Forelimb muscle (tissue), 1 donor: ENCODE data around the gene IGF2BP1. TPM values are rescaled to one million over a fixed set of nuclear protein-coding genes. Genes with fewer than 3 reads are reported as not detected.
"Not testable (repeated sequence)": the region's sequence is repeated elsewhere in the genome, so short reads cannot be mapped to it uniquely, and the experiment has no call there.

ENCODE experiments used
- DNase-seq: peaks from one replicate; pipeline ENCODE4 v3.0.0-alpha.2; 2013; ENCODE audit warnings: low read depth
- polyA plus RNA-seq: library from polyadenylated mRNA; unstranded; fragments of 120-200 nt; gene quantifications from one replicate; pipeline ENCODE4 v1.2.1, GENCODE V29; 2013; ENCODE audit not compliant: insufficient read length

Gene IGF2BP1
- polyA plus RNA-seq, 1 donor = 10.5 TPM

- DNase-seq = no peak
These were observed 1.0 kb upstream of the IGF2BP1 start for GRCh38 chr17:48995974-48996721.

- DNase-seq = no peak
These were observed 473 bp upstream of the IGF2BP1 start for GRCh38 chr17:48996722-48997102.

- no peak for DNase-seq
These were observed 822 bp downstream of the IGF2BP1 start for GRCh38 chr17:48997827-48998586.

- DNase-seq = no peak
These were observed 1.6 kb downstream of the IGF2BP1 start for GRCh38 chr17:48998587-48999440.

- DNase-seq = no peak
These were observed 3.8 kb downstream of the IGF2BP1 start for GRCh38 chr17:49000943-49001342.

- no peak for DNase-seq
These were observed 4.5 kb downstream of the IGF2BP1 start for GRCh38 chr17:49001671-49002070.

DNA sequence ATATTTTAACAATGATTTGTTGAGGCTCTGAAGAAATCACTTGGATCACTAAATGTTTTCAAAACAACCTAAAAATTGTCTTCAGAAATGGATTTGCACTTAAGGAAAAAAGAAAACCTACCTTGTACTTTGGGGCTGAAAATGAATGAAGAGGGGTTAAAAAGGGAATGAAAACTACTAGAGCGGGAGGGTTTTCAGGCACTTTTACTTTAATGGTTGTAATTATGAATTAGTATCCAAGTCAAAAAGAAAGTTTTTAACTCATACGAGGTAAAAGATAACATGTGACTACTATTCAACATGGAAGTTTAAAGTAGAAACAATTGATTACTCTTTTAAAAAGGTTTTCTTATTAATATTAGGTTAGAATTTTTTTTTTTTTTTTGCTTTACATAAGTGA is 5.1 kb downstream of the IGF2BP1 start:
- DNase-seq = no peak

GRCh38 chr17:49002766-49003165 is 5.6 kb downstream of the IGF2BP1 start:
- no peak for DNase-seq

- no peak for DNase-seq
These were observed 6.6 kb downstream of the IGF2BP1 start for GRCh38 chr17:49003557-49004511.

DNA sequence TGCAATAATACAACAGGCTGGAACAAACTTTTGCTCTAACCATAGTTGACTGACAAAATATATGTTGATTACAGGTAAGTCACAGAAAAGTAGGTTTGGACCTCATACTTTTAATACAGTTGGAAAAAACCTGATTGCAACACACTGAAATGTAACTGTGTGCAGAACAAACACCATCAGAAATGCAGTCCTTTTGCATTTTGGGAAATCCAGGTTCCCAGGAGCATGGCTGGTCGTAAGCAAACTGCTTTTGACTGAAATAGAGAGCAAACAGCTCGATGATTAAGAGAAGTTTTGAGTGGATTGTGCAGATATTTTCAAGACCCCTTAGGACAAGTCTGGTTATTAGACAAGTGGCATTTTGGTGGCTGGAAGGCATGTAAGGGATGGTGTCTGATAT is 8.0 kb downstream of the IGF2BP1 start:
- no peak for DNase-seq

- DNase-seq = not testable (repeated sequence)
These were observed 11.7 kb downstream of the IGF2BP1 start for GRCh38 chr17:49008908-49009307.

DNA sequence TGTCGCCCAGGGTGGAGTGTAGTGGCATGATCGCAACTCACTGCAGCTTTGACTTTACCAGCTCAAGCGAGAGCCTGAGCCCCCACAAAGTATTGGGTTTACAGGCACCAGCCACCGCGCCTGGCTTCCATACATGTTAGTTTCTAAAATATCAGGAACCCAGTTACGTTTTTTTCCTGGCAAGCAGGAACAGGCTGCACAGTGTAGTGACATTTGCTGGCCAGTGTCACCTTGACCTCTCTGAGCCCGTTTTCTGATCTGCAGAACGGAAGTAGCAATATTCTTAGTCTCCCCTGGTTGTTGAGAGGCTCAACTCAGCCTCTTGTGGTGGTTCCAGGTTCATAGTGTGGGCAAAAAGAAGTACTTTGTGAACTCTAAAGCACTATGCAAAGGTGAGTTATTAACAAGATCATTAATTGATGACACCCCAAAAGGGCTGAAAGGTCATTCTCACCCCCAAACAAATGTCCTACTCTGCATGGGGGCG is 15.6 kb downstream of the IGF2BP1 start:
- no peak for DNase-seq

DNA sequence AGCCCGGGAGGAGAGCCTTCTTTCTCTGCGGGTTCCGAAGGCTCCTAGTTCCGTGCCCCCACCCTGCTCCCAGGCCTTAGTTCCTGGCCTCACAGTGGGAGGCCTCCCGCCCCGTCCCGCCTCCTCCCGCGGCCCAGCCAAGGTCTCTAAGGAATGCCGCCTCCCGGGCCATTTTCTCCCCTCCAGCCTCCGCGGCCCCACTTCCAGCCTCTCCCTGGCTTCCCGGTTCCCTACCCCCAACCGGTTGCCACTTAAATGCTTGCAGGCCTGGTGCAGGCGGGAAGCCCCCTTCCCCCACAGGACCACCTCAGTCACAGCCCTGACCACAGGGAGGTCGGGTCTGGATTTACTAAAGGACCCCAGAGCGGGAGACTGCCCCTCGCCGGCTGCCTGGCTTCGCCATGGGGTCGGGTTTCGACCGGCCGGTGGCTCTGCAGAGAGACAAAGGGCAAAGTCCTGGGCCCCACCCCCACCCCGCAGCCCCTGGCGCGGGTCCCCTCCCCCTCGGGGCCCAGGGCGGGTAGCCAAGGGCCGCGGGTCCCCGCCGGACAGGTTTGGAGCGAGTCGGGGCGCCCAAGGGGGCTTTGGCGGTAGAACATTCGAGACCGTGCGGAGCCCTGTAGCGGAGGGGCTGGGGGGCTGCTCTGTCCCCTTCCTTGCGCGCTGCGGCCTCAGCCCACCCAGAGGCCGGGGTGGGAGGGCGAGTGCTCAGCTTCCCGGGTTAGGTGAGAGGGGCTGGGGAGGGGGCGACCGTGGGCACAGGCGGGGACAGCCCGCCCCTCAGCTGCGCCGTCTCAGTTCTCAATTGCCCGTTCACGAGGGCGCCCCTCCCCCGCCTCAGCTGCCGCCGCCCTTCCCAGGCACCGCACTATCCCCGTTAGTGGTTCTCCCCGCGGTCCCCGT is 16.4 kb downstream of the IGF2BP1 start:
- no peak for DNase-seq

- no peak for DNase-seq
These were observed 18.2 kb downstream of the IGF2BP1 start for GRCh38 chr17:49015179-49015923.

DNA sequence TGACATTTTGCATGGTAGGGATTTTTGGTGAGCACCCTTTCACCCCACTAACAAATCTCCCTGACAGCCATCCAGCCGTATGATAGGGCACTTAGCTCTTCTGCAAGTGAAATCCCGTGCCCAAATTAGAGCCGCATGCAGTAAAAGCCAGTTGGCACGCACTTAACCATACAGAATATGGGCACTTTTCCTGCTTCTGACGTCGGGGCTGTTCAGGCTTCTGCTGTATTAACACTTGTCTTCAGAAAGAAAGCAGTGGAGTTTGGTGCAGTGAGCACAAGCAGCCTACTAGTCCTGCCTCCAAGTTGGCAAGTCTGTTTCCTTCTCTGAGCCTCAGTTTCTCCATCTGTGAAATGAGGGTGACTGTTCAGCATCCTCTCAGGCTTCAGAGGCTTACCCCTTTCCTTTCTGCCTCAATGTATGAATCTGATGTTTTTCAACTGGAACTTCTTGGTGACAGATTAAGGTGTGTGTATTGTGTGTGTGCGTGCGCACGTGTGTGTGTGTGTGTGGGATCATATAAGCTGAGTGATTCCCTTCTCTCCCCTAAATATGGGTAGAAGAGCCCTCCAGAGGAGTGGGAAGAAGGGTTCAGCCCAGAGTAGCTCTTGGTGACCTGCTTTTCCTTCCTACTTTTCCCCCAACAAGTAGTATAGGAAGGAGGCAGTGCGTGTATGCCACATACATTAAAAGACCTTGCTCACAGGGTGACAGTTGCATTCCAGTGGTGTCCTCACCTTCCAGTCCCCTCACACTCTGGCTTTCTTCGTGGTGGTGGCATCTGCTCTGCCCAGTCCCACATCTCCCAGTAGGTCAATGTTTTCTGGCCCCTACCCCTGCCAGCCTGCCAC is 19.0 kb downstream of the IGF2BP1 start:
- no peak for DNase-seq

- no peak for DNase-seq
These were observed 19.7 kb downstream of the IGF2BP1 start for GRCh38 chr17:49016775-49017463.

DNA sequence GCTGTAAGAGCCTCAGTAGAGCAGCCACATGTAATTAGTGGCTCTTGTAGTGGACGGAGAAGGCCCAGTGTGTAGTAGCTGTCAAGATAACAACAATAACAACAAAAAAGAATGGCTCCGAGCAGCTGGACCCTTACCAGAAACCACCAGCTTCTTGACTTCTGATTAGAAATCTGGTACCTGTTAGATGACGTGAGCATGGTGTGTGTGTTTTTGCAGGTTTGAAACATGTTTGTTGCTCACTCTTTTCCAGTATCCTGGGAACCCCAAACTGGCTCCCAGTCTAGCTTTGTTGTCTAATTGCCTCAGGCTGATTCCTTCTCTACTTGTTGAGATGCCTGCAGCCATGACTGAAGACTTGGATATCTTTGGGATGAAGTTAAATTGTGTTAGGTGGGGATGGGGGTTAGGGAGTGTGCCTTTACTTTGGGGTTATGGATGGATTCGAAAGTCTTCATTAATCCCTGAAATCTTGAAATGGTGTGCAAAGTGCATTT is 21.0 kb downstream of the IGF2BP1 start:
- no peak for DNase-seq
